22Rv1 (cell line): ENCODE data around the gene GH1.

Experiments used
- CTCF ChIP-seq: fragments of 450-650 bp; IDR thresholded peaks from 2 replicates; pipeline ENCODE4 v1.5.1; 2017; ENCODE audit warnings: mild to moderate bottlenecking
- ZFX ChIP-seq: fragments of 450-650 bp; IDR thresholded peaks from 2 replicates; pipeline ENCODE4 v1.6.1; 2017; ENCODE audit warnings: antibody characterized with exemption, borderline replicate concordance

- TF ChIP-seq CTCF (no peak), ZFX (no peak)
Observed at GRCh38 chr17:63930951-63931575, 12.4 kb upstream of the GH1 start.
